A673 (cell line): ENCODE results near the gene CDC37. TPM values are rescaled to one million over a fixed set of nuclear protein-coding genes. Genes with fewer than 3 reads are reported as not detected.
A peak's percentile ranks its signal among the peaks of the same experiment; 100 is the strongest.

Source experiments
- BruUV-seq: library from RNA; stranded (reverse); fragments of 400-500 nt; replicated peaks from 2 replicates; lab custom pipeline; 2021; lab: Mats Ljungman, UMichigan
- CTCF ChIA-PET: fragments of 300-600 bp; sonication (Branson Sonifier 250); formaldehyde crosslinking; loops from one replicate; lab custom pipeline; 2022; ENCODE audit warnings: antibody characterized with exemption; lab: Charles Lee
- POLR2A ChIA-PET: fragments of 300-600 bp; sonication (Branson Sonifier 250); formaldehyde crosslinking; loops from one replicate; lab custom pipeline; 2022; ENCODE audit warnings: antibody characterized with exemption; ENCODE audit not compliant: low non-redundant PET; lab: Charles Lee
- DNase-seq: peaks from one replicate; pipeline ENCODE4 v3.0.0-alpha.2; 2015; ENCODE audit warnings: low spot score
- H3K27ac ChIP-seq: fragments of 200-600 bp; sonication (generic); 2 replicates; pipeline ENCODE4 v1.5.1; 2016; ENCODE audit warnings: mixed run types, low read depth, mild to moderate bottlenecking, mixed read lengths, antibody characterized with exemption, low read length; ENCODE audit not compliant: poor library complexity, severe bottlenecking
- H3K27me3 ChIP-seq: fragments of 200-600 bp; sonication (generic); replicated peaks from 2 replicates; pipeline ENCODE4 v1.6.1; 2017; ENCODE audit warnings: mixed run types, low read depth, mild to moderate bottlenecking, mixed read lengths, antibody characterized with exemption, low read length; ENCODE audit not compliant: insufficient read depth, poor library complexity
- H3K36me3 ChIP-seq: fragments of 200-600 bp; sonication (generic); 2 replicates; pipeline ENCODE4 v1.6.1; 2016; ENCODE audit warnings: mixed run types, mild to moderate bottlenecking, mixed read lengths, antibody characterized with exemption, low read length; ENCODE audit not compliant: insufficient read depth, poor library complexity, severe bottlenecking
- H3K4me1 ChIP-seq: fragments of 200-600 bp; sonication (generic); 2 replicates; pipeline ENCODE4 v1.6.1; 2017; ENCODE audit warnings: mixed run types, mild to moderate bottlenecking, mixed read lengths, antibody characterized with exemption, low read length; ENCODE audit not compliant: insufficient read depth, poor library complexity, severe bottlenecking
- H3K4me3 ChIP-seq: fragments of 200-600 bp; sonication (generic); 2 replicates; pipeline ENCODE4 v1.5.1; 2016; ENCODE audit warnings: low read depth, mixed run types, mild to moderate bottlenecking, mixed read lengths, low read length; ENCODE audit not compliant: poor library complexity, severe bottlenecking
- H3K9me3 ChIP-seq: fragments of 200-600 bp; sonication (generic); 2 replicates; pipeline ENCODE4 v1.6.1; 2016; ENCODE audit warnings: mixed run types, low read depth, mild to moderate bottlenecking, mixed read lengths, antibody characterized with exemption, low read length; ENCODE audit not compliant: poor library complexity, severe bottlenecking
- CTCF ChIP-seq: fragments of 300-800, 200-600 bp; sonication (generic); conservative IDR thresholded peaks from 2 replicates; pipeline ENCODE4 v1.5.1; 2017; ENCODE audit warnings: low read depth, mild to moderate bottlenecking, antibody characterized with exemption, low read length, moderate library complexity, mixed read lengths
- EZH2 ChIP-seq: fragments of 200-600 bp; sonication (generic); IDR thresholded peaks from 2 replicates; pipeline ENCODE4 v1.6.1; 2017; ENCODE audit warnings: borderline replicate concordance, low read depth, mild to moderate bottlenecking, mixed read lengths, antibody characterized with exemption, low read length; ENCODE audit not compliant: poor library complexity, severe bottlenecking
- intact Hi-C: fragments of 100-400 bp; cut with micrococcal nuclease; formaldehyde crosslinking; loops from one replicate; pipeline ENCODE4 v1.10.0; 2022; ENCODE audit not compliant: unreplicated experiment
- total RNA-seq: library from RNA; stranded (reverse); gene quantifications from 2 replicates; pipeline ENCODE4 v1.2.3, GENCODE V29; 2021

Gene CDC37
- total RNA-seq, 1 experiment from 2014 or later, result 288 TPM

GRCh38 chr19:10408511-10409283 is 5.4 kb upstream of the CDC37 start:
- no peak overlapping the region for H3K27ac ChIP-seq
- POLR2A ChIA-PET, result no interaction called here
- no peaks in the 10 kb centered on the region for H3K27me3 ChIP-seq
- intact Hi-C loops, result loop anchor here (10.0 kb wide), 1 partner anchor 246 kb away; the partner anchor contains the start of gene ILF3
- DNase-seq, result no peak
- H3K36me3 ChIP-seq, result no peaks in the 10 kb centered on the region
- TF ChIP-seq CTCF (no peak), EZH2 (no peak)
- H3K4me1 ChIP-seq, result peaks cover 23% of the 10 kb centered on the region
- BruUV-seq, result no TSS peak
- CTCF ChIA-PET, result no interaction called here
- H3K9me3 ChIP-seq, result no peaks in the 10 kb centered on the region
- H3K4me3 ChIP-seq, result no peak overlapping the region

GRCh38 chr19:10407096-10407495 is 3.8 kb upstream of the CDC37 start:
- Histone ChIP-seq H3K4me3 (no peak overlapping the region), H3K4me1 (peaks cover 17% of the 10 kb centered on the region), H3K27me3 (no peaks in the 10 kb centered on the region), H3K9me3 (no peaks in the 10 kb centered on the region), H3K27ac (peak overlapping the region; percentile 25), H3K36me3 (no peaks in the 10 kb centered on the region)
- TF ChIP-seq CTCF (no peak), EZH2 (no peak)
- CTCF ChIA-PET, result interaction anchor here (2.0 to 5.6 kb wide), 2 partner anchors 10 to 17 kb away, joined by 8 to 34 read pairs; no protein-coding TSS in a partner anchor
- DNase-seq, result no peak
- intact Hi-C loops, result loop anchor here (10.0 kb wide), 1 partner anchor 248 kb away; the partner anchor contains the start of gene ILF3
- BruUV-seq, result no TSS peak
- POLR2A ChIA-PET, result no interaction called here

- peaks cover 21% of the 10 kb centered on the region for H3K4me1 ChIP-seq
- POLR2A ChIA-PET, result interaction anchor here (0.5 kb wide), 1 partner anchor 9 kb away, joined by 22 read pairs; no protein-coding TSS in a partner anchor
- DNase-seq, result no peak
- H3K27me3 ChIP-seq, result no peaks in the 10 kb centered on the region
- no peak overlapping the region for H3K27ac ChIP-seq
- CTCF ChIA-PET, result interaction anchor here (0.6 to 5.6 kb wide), 5 partner anchors 11 to 144 kb away, joined by 3 to 34 read pairs (median 8); no protein-coding TSS in a partner anchor
- BruUV-seq, result no TSS peak
- no peak for TF ChIP-seq CTCF
- TF ChIP-seq EZH2, result no peak
- H3K36me3 ChIP-seq, result peaks cover 5% of the 10 kb centered on the region
- intact Hi-C loops, result loop anchor here (10.0 kb wide), 1 partner anchor 249 kb away; the partner anchor contains the start of gene ILF3
- no peak overlapping the region for H3K4me3 ChIP-seq
- no peaks in the 10 kb centered on the region for H3K9me3 ChIP-seq
Observed at GRCh38 chr19:10406191-10406590, 2.8 kb upstream of the CDC37 start.
